Body of pancreas (tissue), 4 donors: Measurements from ENCODE around the gene TBC1D4. TPM values are rescaled to one million over a fixed set of nuclear protein-coding genes. Genes with fewer than 3 reads are reported as not detected.

Experiments used
- ATAC-seq: fragments of 150-250 bp; one replicate; pipeline ENCODE4 v1.9.1; 2016
- DNase-seq, 4 donors: peaks; one replicate each; pipeline ENCODE4 v3.0.0-alpha.2; 2019
- H3K27ac ChIP-seq, 4 donors: fragments of 200-600 bp; sonication (generic); 1 replicate in 3 of 4; 2 replicates in 1 of 4; pipeline versions ENCODE4 v1.5.1 to v1.6.1; 2016 to 2019; ENCODE audit warnings: mild to moderate bottlenecking in 1 of 4, mixed read lengths in 1 of 4, moderate library complexity in 1 of 4
- H3K27me3 ChIP-seq, 2 donors: fragments of 200-600 bp; sonication (generic); one replicate each; pipeline ENCODE4 v1.6.0; 2016; ENCODE audit warnings: mild to moderate bottlenecking in 1 of 2
- H3K36me3 ChIP-seq, 2 donors: fragments of 200-600 bp; sonication (generic); replicated peaks in 1 of 2; 2 replicates each; pipeline ENCODE4 v1.5.1; 2016; ENCODE audit warnings: low read depth in 2 of 2; ENCODE audit not compliant: insufficient read depth in 1 of 2
- H3K4me1 ChIP-seq: fragments of 200-600 bp; sonication (generic); one replicate; pipeline ENCODE4 v1.6.0; 2016
- H3K4me3 ChIP-seq, 2 donors: fragments of 200-600 bp; sonication (generic); 1 replicate in 1 of 2; 2 replicates in 1 of 2; pipeline ENCODE4 v1.5.1; 2016 to 2019
- H3K9me3 ChIP-seq, 3 donors: fragments of 200-600 bp; sonication (generic); 1 replicate in 2 of 3; 2 replicates in 1 of 3; pipeline ENCODE4 v1.5.1; 2016
- POLR2A ChIP-seq, 3 donors: fragments of 450-650 bp; IDR thresholded peaks; one replicate each; pipeline ENCODE4 v1.6.1; 2016; ENCODE audit warnings: antibody characterized with exemption in 3 of 3, mild to moderate bottlenecking in 2 of 3
- WGBS, 2 donors: methylation state at CpG; one replicate each; pipeline ENCODE4 v1.1.5; 2017; 5-methylcytosine and 5-hydroxymethylcytosine counted together
- intact Hi-C: fragments of 100-400 bp; cut with DNase I; formaldehyde crosslinking; loops from one replicate; pipeline ENCODE4 v1.15.1; 2023
- total RNA-seq, 2 donors: library from RNA; depleted of rRNA; stranded (reverse); fragments of >200 nt; gene quantifications; one replicate each; pipeline ENCODE4 v1.1.0, GENCODE V29; 2016
- TF ChIP-seq, protein P1 (sequence below), 7 experiments: fragments of 450-650 bp in 4 of 7; fragments of 200-600 bp in 3 of 7; sonication (generic) in 3 of 7; IDR thresholded peaks; one replicate each; pipeline ENCODE4 v1.5.1; 2016 to 2019; ENCODE audit warnings: antibody characterized with exemption in 7 of 7

The TBC1D4 gene
- total RNA-seq, 2 donors from 2014 or later, result 28.3 to 29.7 TPM

DNA sequence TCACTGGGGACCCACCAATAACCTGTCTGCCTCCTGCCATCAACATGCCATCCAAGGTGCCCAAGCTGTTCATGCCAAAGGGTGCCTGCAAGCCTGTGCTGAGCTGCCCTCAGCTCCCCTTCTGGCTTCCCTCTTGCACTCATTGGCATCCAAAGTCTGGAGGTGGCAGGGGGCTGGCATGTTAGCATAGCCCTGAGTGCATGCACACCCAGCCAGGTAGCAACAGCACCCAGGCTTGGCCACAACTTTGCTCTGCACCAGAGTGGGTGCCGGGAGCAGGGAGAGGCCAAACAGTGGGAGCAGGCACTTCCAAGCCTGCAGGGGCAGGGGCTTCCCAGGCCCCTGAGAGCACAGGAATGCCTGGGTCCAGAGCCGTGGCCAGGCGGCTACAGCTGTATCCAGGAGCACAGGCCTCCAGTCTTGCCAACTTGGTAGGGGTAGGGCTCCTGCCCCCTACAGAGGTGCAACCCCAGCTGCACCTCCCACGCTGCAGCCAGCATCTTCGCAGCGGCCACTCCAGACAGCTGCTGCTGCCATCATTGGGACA, 26.1 kb upstream of the TBC1D4 start:
- intact Hi-C loops, result no loop called here
- Histone ChIP-seq H3K4me3 (no peak overlapping the region), H3K27ac (no peak overlapping the region), H3K27me3 (no peaks in the 10 kb centered on the region), H3K4me1 (no peaks in the 10 kb centered on the region), H3K9me3 (no peaks in the 10 kb centered on the region), H3K36me3 (no peaks in the 10 kb centered on the region)
- no peak for ATAC-seq
- 93 to 96% methylated on average over 6 of the region's 6 CpGs for WGBS, 2 donors
- TF ChIP-seq, protein P1, sequence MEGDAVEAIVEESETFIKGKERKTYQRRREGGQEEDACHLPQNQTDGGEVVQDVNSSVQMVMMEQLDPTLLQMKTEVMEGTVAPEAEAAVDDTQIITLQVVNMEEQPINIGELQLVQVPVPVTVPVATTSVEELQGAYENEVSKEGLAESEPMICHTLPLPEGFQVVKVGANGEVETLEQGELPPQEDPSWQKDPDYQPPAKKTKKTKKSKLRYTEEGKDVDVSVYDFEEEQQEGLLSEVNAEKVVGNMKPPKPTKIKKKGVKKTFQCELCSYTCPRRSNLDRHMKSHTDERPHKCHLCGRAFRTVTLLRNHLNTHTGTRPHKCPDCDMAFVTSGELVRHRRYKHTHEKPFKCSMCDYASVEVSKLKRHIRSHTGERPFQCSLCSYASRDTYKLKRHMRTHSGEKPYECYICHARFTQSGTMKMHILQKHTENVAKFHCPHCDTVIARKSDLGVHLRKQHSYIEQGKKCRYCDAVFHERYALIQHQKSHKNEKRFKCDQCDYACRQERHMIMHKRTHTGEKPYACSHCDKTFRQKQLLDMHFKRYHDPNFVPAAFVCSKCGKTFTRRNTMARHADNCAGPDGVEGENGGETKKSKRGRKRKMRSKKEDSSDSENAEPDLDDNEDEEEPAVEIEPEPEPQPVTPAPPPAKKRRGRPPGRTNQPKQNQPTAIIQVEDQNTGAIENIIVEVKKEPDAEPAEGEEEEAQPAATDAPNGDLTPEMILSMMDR (IDR thresholded peaks at IDR 0.05), result no peak
- TF ChIP-seq POLR2A (IDR thresholded peaks at IDR 0.05), result no peak
- DNase-seq, result no peak

DNA sequence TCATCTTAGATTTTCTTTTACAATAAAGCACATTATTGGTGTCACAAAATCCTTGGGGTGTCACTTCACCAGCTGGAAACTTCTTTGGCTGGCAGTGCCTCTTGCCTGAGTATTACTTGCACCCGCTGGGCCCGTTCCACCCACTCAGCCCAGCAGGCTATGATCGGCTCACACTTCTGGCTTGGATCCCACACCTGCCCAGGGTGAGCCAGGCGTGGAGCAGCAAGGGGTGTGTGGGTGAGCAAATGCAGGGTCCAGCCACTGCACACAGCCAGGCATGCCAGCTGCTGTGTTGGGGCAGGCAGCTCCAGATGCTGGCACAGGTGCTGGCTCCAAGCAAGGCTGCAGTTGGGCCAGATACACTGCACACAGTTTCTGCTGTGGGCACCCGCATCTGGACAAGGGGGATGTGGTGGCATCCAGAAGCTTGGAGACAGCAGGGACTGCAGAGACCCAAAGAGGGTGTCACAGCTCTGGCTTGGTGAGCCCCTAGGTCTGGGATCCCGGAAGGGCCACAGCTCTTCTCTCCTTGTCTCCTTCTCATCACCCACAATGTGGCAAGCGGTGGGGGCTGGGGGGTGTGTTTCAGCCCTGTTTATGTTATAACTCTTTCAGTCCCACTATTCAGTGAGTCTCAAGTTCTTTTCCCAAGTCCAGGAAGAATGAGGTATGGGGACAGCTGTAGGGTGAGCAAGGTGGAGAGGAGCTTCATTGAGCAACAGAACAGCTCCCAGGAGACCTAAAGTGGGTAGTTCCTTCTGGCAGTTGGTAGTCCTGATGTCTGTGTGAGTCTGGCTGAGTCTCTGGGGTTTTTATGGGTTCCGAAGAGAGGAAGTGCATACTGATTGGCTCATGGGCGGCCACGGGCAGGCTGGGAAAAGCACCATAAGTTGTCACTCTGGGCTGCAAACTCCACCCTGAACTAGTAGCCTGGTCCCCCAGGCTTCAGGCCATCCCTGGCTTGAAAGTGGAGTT, 25.3 kb upstream of the TBC1D4 start:
- no peak overlapping the region for H3K27ac ChIP-seq
- 84 to 89% methylated on average over 7 to 10 of the region's 10 CpGs for WGBS, 2 donors
- no peak for TF ChIP-seq POLR2A (IDR thresholded peaks at IDR 0.05)
- TF ChIP-seq, protein P1 (IDR thresholded peaks at IDR 0.05), result no peak
- H3K4me1 ChIP-seq, result no peaks in the 10 kb centered on the region
- H3K36me3 ChIP-seq, result no peaks in the 10 kb centered on the region
- DNase-seq (no peak), ATAC-seq (no peak)
- H3K4me3 ChIP-seq, result no peak overlapping the region
- intact Hi-C loops, result no loop called here
- H3K9me3 ChIP-seq, result no peaks in the 10 kb centered on the region
- H3K27me3 ChIP-seq, result no peaks in the 10 kb centered on the region

DNA sequence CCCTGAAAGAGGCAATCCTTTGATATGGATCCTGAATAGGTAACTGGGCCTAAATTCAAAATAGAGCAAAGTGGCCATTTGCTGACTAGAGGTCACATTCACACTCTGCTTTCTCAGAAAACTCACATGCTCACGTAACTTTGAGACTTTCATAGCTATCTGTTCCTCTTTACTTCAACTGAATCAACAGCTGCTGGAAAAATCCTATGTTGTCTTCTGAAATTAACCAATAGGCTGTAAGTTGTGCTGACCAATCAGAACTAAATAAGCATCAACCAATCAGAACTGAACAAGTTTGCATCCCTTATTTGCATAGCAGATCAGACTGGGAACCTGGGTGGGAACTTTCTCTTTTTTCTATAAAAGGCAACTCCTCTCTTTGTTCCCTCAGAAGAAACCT, 24.0 kb upstream of the TBC1D4 start:
- intact Hi-C loops, result no loop called here
- no peaks in the 10 kb centered on the region for H3K27me3 ChIP-seq
- H3K4me3 ChIP-seq, result no peak overlapping the region
- no peaks in the 10 kb centered on the region for H3K9me3 ChIP-seq
- no peaks in the 10 kb centered on the region for H3K4me1 ChIP-seq
- DNase-seq, result no peak
- H3K36me3 ChIP-seq, result no peaks in the 10 kb centered on the region
- H3K27ac ChIP-seq, result no peak overlapping the region
- ATAC-seq, result no peak
- TF ChIP-seq, protein P1 (IDR thresholded peaks at IDR 0.05), result no peak
- no peak for TF ChIP-seq POLR2A (IDR thresholded peaks at IDR 0.05)
- 64 to 93% methylated on average over 1 of the region's 1 CpG for WGBS, 2 donors

DNA sequence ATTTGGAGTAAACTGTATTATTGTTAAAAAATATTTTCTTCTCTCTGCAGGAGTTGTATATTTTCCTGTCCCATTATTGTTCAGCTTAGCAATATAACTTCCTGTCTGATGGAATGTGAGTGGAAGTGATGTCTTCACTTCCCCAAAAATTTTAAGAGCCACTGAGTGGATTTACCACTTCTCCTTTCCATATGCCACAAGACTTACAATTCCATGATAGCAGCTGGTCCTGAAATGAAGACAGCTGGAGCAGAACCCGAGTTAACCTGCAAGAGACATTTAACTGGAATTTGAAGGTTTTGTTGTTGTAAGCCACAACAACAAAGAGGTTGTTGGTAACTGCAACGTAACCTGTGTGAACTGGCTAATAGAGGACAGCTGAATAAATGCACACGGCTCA, 23.4 kb upstream of the TBC1D4 start:
- ATAC-seq (no peak), DNase-seq (no peak)
- no peak overlapping the region for H3K4me3 ChIP-seq
- no peaks in the 10 kb centered on the region for H3K9me3 ChIP-seq
- intact Hi-C loops, result no loop called here
- H3K27ac ChIP-seq, result no peak overlapping the region
- TF ChIP-seq POLR2A (IDR thresholded peaks at IDR 0.05), result no peak
- TF ChIP-seq, protein P1 (IDR thresholded peaks at IDR 0.05), result no peak
- no peaks in the 10 kb centered on the region for H3K27me3 ChIP-seq
- no peaks in the 10 kb centered on the region for H3K36me3 ChIP-seq
- no peaks in the 10 kb centered on the region for H3K4me1 ChIP-seq
- WGBS, 2 donors, result 31 to 41% methylated on average over 3 of the region's 3 CpGs
